ENCODE results near the gene CALHM6. TPM values are rescaled to one million over a fixed set of nuclear protein-coding genes. Genes with fewer than 3 reads are reported as not detected.

CALHM6 gene
- total RNA-seq, 3 donors from 2014 or later: 4.2 to 5.6 TPM; not detected in 1

GRCh38 chr6:116420341-116420740 is 40.8 kb upstream of the CALHM6 start:
- intact Hi-C loops (cut with DNase I, micrococcal nuclease): no loop called here

GRCh38 chr6:116422238-116422637 is 38.9 kb upstream of the CALHM6 start:
- no peaks in the 10 kb centered on the region for H3K36me3 ChIP-seq (ENCODE audit: low read depth)
- H3K9me3 ChIP-seq: no peaks in the 10 kb centered on the region
- intact Hi-C loops (cut with DNase I, micrococcal nuclease): no loop called here
- ATAC-seq (no peak), DNase-seq (no peak)
- no peaks in the 10 kb centered on the region for H3K4me1 ChIP-seq (ENCODE audit: low read depth)
- no peak overlapping the region for H3K4me3 ChIP-seq
- no peak for TF ChIP-seq CTCF (IDR thresholded peaks at IDR 0.05)

More at GRCh38 chr6:116420341-116420740, 40.8 kb upstream of the CALHM6 start:
- no peaks in the 10 kb centered on the region for H3K36me3 ChIP-seq (ENCODE audit: low read depth)
- H3K4me3 ChIP-seq: no peak overlapping the region
- no peak for TF ChIP-seq CTCF (IDR thresholded peaks at IDR 0.05)
- no peak for DNase-seq
- no peaks in the 10 kb centered on the region for H3K9me3 ChIP-seq
- no peaks in the 10 kb centered on the region for H3K4me1 ChIP-seq (ENCODE audit: low read depth)
- no peak for ATAC-seq

GRCh38 chr6:116424001-116424400 is 37.2 kb upstream of the CALHM6 start:
- DNase-seq (no peak), ATAC-seq (no peak)
- Histone ChIP-seq H3K4me1 (ENCODE audit: low read depth) (no peaks in the 10 kb centered on the region), H3K4me3 (no peak overlapping the region), H3K36me3 (ENCODE audit: low read depth) (no peaks in the 10 kb centered on the region), H3K9me3 (no peaks in the 10 kb centered on the region)
- TF ChIP-seq CTCF (IDR thresholded peaks at IDR 0.05): no peak
- intact Hi-C loops (cut with DNase I, micrococcal nuclease): no loop called here

GRCh38 chr6:116426551-116426950 is 34.6 kb upstream of the CALHM6 start:
- no peak for DNase-seq
- no peaks in the 10 kb centered on the region for H3K4me1 ChIP-seq (ENCODE audit: low read depth)
- TF ChIP-seq CTCF (IDR thresholded peaks at IDR 0.05): no peak
- H3K4me3 ChIP-seq: no peak overlapping the region
- intact Hi-C loops (cut with DNase I, micrococcal nuclease): no loop called here
- ATAC-seq: no peak
- no peaks in the 10 kb centered on the region for H3K36me3 ChIP-seq (ENCODE audit: low read depth)
- no peaks in the 10 kb centered on the region for H3K9me3 ChIP-seq

GRCh38 chr6:116429111-116429510 is 32.1 kb upstream of the CALHM6 start:
- no peak for DNase-seq
- intact Hi-C loops (cut with DNase I, micrococcal nuclease): no loop called here
- no peak for TF ChIP-seq CTCF (IDR thresholded peaks at IDR 0.05)
- no peaks in the 10 kb centered on the region for H3K36me3 ChIP-seq (ENCODE audit: low read depth)
- no peak for ATAC-seq
- H3K9me3 ChIP-seq: no peaks in the 10 kb centered on the region
- H3K4me3 ChIP-seq: no peak overlapping the region
- H3K4me1 ChIP-seq (ENCODE audit: low read depth): no peaks in the 10 kb centered on the region

- ATAC-seq (no peak), DNase-seq (no peak)
- Histone ChIP-seq H3K36me3 (ENCODE audit: low read depth) (no peaks in the 10 kb centered on the region), H3K4me3 (no peak overlapping the region), H3K4me1 (ENCODE audit: low read depth) (no peaks in the 10 kb centered on the region), H3K9me3 (no peaks in the 10 kb centered on the region)
- intact Hi-C loops (cut with DNase I, micrococcal nuclease): no loop called here
- no peak for TF ChIP-seq CTCF (IDR thresholded peaks at IDR 0.05)
Measured at GRCh38 chr6:116430860-116431259, 30.3 kb upstream of the CALHM6 start.

Measured in mucosa of descending colon (tissue), 3 donors.